ENCODE data around the gene CDH11. TPM values are rescaled to one million over a fixed set of nuclear protein-coding genes. Genes with fewer than 3 reads are reported as not detected.

Gene CDH11
- total and polyA plus RNA-seq, 9 of the 15 experiments (the other 6 are each of a cell fraction or from before 2014, with no cell fraction given) = 0.18 TPM; not detected in 8

DNA sequence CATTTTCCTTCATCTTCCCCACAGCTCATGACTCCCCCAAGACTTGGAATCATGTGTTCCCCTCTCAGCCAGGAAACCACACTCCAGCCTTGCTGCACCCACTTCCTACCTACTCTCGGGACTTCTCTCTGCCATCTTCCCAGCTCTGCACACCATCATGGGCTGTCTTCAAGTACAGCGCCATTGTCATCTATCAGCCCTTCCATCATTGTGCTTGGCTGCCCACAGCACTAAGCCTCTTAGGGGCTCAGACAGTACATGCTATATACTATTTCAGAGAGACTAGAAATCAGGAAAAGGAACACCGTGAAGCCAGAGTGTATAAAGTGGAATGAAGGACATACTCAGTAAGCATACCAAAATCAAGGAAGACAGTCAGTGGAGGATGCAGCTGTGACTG is 64.7 kb downstream of the CDH11 start:
- Histone ChIP-seq H3K4me1 (replicated peaks in 1 of 2; ENCODE audit: control insufficient read depth in 2 of 2, insufficient read depth in 2 of 2, low read length in 2 of 2) (no peaks in the 10 kb centered on the region), H3K79me2 (ENCODE audit: control insufficient read depth, insufficient read depth, low read length) (no peaks in the 10 kb centered on the region), H3K9me3 (replicated peaks; ENCODE audit: control insufficient read depth, insufficient read depth, low read depth, low read length) (no peaks in the 10 kb centered on the region), H3K9me1 (ENCODE audit: control insufficient read depth, insufficient read depth, low read length) (no peaks in the 10 kb centered on the region), H4K20me1 (replicated peaks; ENCODE audit: control insufficient read depth, insufficient read depth, low read length) (no peaks in the 10 kb centered on the region), H3K27me3 (ENCODE audit: control insufficient read depth in 2 of 2, insufficient read depth in 2 of 2, low read length in 2 of 2) (no peaks in the 10 kb centered on the region), H3K9ac (ENCODE audit: insufficient read depth in 1 of 2, low read depth in 2 of 2, low read length in 2 of 2) (no peak overlapping the region), H3K4me2 (ENCODE audit: insufficient read depth, low read length) (no peak overlapping the region), H2AFZ (ENCODE audit: low read depth, low read length) (no peak overlapping the region), H3K36me3 (ENCODE audit: control insufficient read depth, insufficient read depth, low read length) (no peaks in the 10 kb centered on the region), H3K27ac (ENCODE audit: extremely low read depth, low read depth, low read length) (no peak overlapping the region), H3K4me3 (no peak overlapping the region)
- DNase-seq (ENCODE audit: extremely low read depth in 1 of 4, low spot score in 3 of 4) (no peak), ATAC-seq (no peak), FAIRE-seq (no peak)
- ChIA-PET POLR2A (no interaction called here), CTCF (ENCODE audit: low intra/inter-chr PET ratio) (no interaction called here)
- BruUV-seq (replicated peaks) = no TSS peak
- WGBS (ENCODE audit: insufficient coverage, low coverage, missing lambda C conversion rate) = 0% methylated on average over 3 of the region's 3 CpGs
- TF ChIP-seq RBM17 (IDR thresholded peaks at IDR 0.05; ENCODE audit: borderline replicate concordance, low read depth, low read length) (no peak), MED1 (CRISPR knock-in tag; IDR thresholded peaks at IDR 0.05; ENCODE audit: borderline replicate concordance) (no peak)
- TF ChIP-seq, protein P1, sequence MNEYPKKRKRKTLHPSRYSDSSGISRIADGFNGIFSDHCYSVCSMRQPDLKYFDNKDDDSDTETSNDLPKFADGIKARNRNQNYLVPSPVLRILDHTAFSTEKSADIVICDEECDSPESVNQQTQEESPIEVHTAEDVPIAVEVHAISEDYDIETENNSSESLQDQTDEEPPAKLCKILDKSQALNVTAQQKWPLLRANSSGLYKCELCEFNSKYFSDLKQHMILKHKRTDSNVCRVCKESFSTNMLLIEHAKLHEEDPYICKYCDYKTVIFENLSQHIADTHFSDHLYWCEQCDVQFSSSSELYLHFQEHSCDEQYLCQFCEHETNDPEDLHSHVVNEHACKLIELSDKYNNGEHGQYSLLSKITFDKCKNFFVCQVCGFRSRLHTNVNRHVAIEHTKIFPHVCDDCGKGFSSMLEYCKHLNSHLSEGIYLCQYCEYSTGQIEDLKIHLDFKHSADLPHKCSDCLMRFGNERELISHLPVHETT (CRISPR knock-in tag; conservative IDR thresholded peaks at IDR 0.05 in 1 of 2, IDR thresholded peaks at IDR 0.05 in 1 of 2) = no peak
- intact Hi-C loops (cut with micrococcal nuclease) (no loop called here), in situ Hi-C loops (cut with MboI) (no loop called here)

DNA sequence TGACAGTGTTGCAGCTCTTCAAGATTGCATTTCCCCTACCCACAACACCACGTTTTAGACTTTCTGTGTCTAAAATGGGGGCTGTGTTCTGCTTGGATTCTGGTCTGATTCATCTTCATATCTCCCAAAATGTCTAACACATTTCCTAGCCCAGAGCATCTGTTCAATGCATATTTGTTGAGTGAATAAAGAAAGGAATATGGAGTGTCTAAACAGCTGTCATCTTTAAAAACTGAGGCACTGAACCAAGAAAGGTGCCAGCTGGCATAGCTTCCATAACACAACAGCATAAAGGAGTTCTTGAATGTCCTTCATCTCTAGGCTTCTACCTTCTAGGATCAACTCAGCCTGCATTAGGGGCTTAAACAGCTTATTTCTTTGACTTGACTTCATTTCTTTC is 67.4 kb downstream of the CDH11 start:
- in situ Hi-C loops (cut with MboI) (no loop called here), intact Hi-C loops (cut with micrococcal nuclease) (no loop called here)
- ChIA-PET CTCF (ENCODE audit: low intra/inter-chr PET ratio) (no interaction called here), POLR2A (no interaction called here)
- H3K9me1 ChIP-seq (ENCODE audit: control insufficient read depth, insufficient read depth, low read length) = no peaks in the 10 kb centered on the region
- H2AFZ ChIP-seq (ENCODE audit: low read depth, low read length) = no peak overlapping the region
- no peaks in the 10 kb centered on the region for H3K79me2 ChIP-seq (ENCODE audit: control insufficient read depth, insufficient read depth, low read length)
- no peak for FAIRE-seq
- no peak for DNase-seq (ENCODE audit: extremely low read depth in 1 of 4, low spot score in 3 of 4)
- no peaks in the 10 kb centered on the region for H4K20me1 ChIP-seq (replicated peaks; ENCODE audit: control insufficient read depth, insufficient read depth, low read length)
- H3K4me2 ChIP-seq (ENCODE audit: insufficient read depth, low read length) = no peak overlapping the region
- no peak for ATAC-seq
- no peaks in the 10 kb centered on the region for H3K9me3 ChIP-seq (replicated peaks; ENCODE audit: control insufficient read depth, insufficient read depth, low read depth, low read length)
- no peak overlapping the region for H3K9ac ChIP-seq (ENCODE audit: insufficient read depth in 1 of 2, low read depth in 2 of 2, low read length in 2 of 2)
- H3K36me3 ChIP-seq (ENCODE audit: control insufficient read depth, insufficient read depth, low read length) = no peaks in the 10 kb centered on the region
- no peaks in the 10 kb centered on the region for H3K27me3 ChIP-seq (ENCODE audit: control insufficient read depth in 2 of 2, insufficient read depth in 2 of 2, low read length in 2 of 2)
- no TSS peak for BruUV-seq (replicated peaks)
- H3K4me1 ChIP-seq (replicated peaks in 1 of 2; ENCODE audit: control insufficient read depth in 2 of 2, insufficient read depth in 2 of 2, low read length in 2 of 2) = no peaks in the 10 kb centered on the region
- H3K27ac ChIP-seq (ENCODE audit: extremely low read depth, low read depth, low read length) = no peak overlapping the region
- no peak overlapping the region for H3K4me3 ChIP-seq
- WGBS (ENCODE audit: insufficient coverage, low coverage, missing lambda C conversion rate) = 0% methylated on average over 1 of the region's 1 CpG
- TF ChIP-seq, protein P2, sequence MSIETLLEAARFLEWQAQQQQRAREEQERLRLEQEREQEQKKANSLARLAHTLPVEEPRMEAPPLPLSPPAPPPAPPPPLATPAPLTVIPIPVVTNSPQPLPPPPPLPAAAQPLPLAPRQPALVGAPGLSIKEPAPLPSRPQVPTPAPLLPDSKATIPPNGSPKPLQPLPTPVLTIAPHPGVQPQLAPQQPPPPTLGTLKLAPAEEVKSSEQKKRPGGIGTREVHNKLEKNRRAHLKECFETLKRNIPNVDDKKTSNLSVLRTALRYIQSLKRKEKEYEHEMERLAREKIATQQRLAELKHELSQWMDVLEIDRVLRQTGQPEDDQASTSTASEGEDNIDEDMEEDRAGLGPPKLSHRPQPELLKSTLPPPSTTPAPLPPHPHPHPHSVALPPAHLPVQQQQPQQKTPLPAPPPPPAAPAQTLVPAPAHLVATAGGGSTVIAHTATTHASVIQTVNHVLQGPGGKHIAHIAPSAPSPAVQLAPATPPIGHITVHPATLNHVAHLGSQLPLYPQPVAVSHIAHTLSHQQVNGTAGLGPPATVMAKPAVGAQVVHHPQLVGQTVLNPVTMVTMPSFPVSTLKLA (conservative IDR thresholded peaks at IDR 0.05) = no peak
- no peak for TF ChIP-seq LARP7 (IDR thresholded peaks at IDR 0.05)
- TF ChIP-seq NRF1 (conservative IDR thresholded peaks at IDR 0.05 in 1 of 2, IDR thresholded peaks at IDR 0.05 in 1 of 2) = no peak
- no peak for TF ChIP-seq RBM17 (IDR thresholded peaks at IDR 0.05; ENCODE audit: borderline replicate concordance, low read depth, low read length)
- TF ChIP-seq, protein P3, sequence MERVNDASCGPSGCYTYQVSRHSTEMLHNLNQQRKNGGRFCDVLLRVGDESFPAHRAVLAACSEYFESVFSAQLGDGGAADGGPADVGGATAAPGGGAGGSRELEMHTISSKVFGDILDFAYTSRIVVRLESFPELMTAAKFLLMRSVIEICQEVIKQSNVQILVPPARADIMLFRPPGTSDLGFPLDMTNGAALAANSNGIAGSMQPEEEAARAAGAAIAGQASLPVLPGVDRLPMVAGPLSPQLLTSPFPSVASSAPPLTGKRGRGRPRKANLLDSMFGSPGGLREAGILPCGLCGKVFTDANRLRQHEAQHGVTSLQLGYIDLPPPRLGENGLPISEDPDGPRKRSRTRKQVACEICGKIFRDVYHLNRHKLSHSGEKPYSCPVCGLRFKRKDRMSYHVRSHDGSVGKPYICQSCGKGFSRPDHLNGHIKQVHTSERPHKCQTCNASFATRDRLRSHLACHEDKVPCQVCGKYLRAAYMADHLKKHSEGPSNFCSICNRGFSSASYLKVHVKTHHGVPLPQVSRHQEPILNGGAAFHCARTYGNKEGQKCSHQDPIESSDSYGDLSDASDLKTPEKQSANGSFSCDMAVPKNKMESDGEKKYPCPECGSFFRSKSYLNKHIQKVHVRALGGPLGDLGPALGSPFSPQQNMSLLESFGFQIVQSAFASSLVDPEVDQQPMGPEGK (CRISPR knock-in tag; IDR thresholded peaks at IDR 0.05; ENCODE audit: borderline replicate concordance) = no peak
- TF ChIP-seq ZNF354B (CRISPR knock-in tag; IDR thresholded peaks at IDR 0.05) = no peak
- no peak for TF ChIP-seq MCM5 (IDR thresholded peaks at IDR 0.05; ENCODE audit: low read depth)
- no peak for TF ChIP-seq KLF10 (CRISPR knock-in tag; IDR thresholded peaks at IDR 0.05)
- TF ChIP-seq SIN3B (IDR thresholded peaks at IDR 0.05; ENCODE audit: low read depth) = no peak

All from K562 (cell line).